HG03575 (cell line): ENCODE data around the gene RSPO3.

Source experiments
- ATAC-seq: cut with Tn5 transposase; IDR thresholded peaks from one replicate; pipeline ENCODE4 v1.9.1; 2021; ENCODE audit not compliant: unreplicated experiment, insufficient number of reproducible peaks, low FRiP score; ENCODE audit errors: extremely low read depth

Gene RSPO3

DNA sequence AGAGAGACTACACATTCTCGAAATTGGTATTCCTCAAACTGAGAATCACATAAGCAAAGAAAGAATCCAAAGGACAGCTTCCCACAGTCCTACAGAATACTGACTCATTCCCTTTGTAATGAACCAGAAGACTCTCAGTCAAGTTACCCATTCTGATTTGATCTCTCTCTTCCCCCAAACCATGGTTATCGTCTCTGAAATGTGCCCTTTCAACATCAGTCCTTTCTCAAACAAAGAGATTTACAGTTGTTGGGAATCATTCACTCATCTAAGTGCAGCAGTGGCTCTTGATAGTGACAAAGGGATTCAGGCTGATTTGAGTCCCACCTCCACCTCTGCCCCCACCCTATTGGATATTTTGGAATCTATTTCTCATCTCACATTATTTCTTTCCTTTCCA is 15.0 kb upstream of the RSPO3 start:
- no peak for ATAC-seq

DNA sequence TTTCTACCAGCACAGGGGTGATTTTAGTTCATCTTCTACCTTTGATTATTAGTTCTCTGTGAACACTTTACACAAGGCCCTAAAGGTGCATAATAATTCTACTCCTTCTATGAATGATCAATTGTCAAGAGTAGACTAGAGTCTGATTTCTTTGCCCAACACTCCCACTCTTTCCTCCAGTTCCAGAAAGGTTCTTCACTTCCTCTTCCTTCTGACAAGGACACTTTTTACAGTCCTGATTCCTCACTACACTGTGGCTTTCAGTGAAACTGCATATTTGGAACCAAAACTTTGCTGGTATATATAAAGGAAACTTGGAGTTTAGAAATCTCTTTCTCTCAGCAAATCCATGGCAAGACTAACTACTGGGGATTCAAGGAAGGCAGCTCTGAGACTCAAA is 10.6 kb upstream of the RSPO3 start:
- ATAC-seq = no peak

DNA sequence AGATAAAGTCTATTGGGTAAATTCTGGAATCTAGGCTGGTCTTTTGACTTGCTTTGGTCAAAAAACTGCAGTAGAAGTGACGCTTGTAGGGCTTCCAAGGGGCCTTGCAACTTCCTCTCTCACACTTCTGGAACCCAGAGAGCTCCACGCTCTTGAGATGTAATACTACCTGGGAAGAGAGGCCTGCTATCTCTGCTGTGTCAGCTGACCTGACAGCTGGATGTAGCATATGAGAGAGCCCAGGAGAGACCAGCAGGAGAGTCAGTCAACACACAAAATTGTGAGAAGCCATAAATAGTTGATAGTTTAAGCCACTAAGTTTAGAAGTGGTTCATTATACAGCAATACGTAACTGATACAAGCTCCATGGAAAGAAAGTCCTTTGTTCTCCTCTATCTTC is 7.8 kb upstream of the RSPO3 start:
- no peak for ATAC-seq

DNA sequence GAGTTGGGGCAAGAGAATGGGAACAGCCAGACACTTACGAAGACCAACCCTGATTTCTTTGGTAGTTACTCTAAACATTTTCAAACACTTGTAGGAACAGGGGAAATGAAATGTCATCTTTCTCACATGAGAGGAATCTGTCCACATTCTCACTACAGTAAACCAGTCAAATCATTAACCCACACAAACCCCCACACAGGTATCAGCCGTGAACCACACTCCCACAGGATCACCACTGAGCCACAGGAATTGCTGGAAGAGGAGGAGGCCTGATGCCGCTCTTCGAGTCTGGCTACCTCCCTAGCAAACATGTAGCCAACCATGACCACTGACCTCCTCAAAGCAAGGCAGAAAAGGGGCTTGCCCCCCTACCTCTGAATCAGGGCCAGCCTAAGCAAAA is 6.9 kb upstream of the RSPO3 start:
- ATAC-seq = no peak

DNA sequence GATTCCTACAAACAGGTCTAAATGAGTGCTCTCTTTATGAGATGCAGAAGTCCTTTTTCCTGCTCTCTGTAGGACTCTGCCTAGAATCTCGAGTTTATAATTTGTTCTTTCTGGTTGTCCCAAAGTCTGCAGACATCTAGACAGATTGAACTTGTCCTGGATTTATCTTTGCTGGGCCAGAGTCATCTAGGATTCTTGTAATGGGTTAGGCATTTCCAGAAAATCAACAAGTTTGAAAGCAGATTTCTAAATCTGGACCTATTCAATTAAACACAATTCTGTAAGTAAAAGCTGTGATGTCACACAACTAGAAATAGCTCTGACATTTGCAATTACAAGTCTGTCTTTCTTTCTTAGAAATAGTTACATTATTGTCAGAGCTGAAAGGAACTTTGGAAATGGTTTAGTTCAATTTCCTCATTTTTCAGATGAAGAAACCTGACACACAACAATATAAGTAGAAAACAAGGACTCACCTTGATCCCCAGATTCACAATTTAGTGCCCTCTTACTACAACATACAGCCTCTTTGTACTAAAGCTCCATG is 4.2 kb upstream of the RSPO3 start:
- no peak for ATAC-seq

DNA sequence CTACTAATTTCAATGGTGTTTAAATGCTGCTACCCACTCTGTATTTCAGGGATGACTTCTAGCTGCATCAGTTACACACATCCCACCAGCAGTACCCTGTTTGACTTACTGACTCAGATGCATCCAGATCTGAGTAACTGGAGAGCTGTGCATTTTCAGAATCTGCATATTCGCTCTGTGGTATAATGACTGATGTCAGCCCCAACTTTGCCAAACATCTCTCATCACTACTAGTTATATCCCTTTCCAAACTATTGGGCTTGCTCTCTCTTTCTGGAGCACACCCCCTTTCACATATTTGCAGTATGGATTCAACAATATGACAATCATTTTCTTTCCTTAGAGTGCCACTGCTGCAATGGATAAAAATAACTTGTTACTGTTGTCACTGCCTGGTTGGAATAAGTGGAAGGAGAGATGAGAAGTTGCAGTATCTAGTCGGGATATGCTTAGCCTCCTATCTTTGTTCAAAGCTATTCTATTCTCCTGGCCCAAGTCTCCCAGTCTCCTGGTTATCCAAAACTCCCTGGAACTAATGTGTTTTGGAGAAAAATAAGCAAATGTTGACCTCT is 3.3 kb upstream of the RSPO3 start:
- ATAC-seq = no peak

DNA sequence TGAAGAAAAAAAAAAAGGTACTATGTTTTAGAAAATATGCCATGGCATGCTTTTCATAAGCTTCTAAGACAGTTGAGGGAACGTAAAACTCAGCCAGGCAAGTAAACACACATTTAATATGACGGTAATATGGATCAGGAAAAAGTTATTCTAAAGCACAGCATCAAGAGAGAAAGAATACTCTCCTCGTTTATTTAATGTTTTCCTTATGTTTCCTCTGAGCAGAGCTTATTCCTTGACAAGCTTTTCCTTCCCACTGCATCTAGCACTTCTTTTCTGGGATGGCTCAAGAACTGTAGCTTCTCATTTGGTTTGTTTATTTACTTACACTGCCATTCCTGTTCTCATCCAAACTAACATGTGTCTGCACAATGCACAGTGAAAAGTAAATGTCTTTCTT is 2.7 kb upstream of the RSPO3 start:
- no peak for ATAC-seq

DNA sequence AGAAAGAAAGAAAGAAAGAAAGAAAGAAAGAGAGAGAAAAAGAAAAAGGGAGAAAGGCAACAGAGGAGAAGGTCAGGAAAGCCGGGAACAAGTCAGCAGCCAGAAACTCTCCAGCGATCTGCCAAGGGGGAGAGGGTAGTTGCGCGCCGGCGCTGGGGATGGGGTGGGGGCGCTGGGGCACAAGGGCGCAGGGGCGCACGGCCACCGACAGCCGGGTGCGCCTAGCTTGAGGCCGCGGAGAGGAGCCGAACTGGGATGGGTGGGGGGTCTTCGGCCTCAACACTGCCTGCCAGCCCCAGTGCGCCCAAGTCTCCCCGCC is 533 bp upstream of the RSPO3 start:
- ATAC-seq = no peak

DNA sequence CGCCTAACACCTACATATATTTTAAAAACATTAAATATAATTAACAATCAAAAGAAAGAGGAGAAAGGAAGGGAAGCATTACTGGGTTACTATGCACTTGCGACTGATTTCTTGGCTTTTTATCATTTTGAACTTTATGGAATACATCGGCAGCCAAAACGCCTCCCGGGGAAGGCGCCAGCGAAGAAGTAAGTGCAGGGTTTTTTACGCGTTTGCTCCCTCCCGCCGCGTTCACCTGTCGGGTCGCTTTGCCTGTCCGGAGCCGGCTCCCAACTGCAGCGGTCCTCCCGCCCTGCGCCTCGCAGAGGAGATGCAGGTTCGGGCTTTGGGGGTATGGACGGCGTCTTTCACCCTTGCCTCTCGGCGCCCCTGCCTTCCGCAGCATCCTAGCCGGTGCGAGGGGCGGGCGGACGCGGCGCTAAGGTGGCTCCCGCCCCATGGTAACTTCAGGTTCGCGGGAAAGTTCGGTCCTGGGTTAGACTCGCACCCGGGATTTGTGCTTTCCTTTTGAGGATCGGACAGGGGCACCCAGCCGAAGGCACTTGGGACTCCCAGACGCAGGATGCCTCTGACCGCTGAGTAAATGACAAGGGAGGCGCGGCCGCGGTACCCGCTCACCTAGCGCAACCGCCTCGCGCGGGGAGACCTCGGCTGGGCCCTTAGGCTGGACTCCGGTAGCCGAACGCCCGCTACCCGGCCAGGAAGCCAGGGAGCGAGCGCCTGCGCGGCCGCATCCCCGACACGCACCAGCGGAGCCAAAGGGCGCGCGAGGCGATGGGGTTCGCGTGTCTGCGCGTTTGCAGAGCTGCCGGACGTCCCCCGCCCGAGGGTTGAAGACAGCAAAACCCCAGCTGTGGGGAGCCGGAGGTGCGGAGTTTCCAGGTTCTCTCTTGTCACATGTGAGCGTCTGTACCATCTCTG is 891 bp downstream of the RSPO3 start:
- ATAC-seq = no peak

DNA sequence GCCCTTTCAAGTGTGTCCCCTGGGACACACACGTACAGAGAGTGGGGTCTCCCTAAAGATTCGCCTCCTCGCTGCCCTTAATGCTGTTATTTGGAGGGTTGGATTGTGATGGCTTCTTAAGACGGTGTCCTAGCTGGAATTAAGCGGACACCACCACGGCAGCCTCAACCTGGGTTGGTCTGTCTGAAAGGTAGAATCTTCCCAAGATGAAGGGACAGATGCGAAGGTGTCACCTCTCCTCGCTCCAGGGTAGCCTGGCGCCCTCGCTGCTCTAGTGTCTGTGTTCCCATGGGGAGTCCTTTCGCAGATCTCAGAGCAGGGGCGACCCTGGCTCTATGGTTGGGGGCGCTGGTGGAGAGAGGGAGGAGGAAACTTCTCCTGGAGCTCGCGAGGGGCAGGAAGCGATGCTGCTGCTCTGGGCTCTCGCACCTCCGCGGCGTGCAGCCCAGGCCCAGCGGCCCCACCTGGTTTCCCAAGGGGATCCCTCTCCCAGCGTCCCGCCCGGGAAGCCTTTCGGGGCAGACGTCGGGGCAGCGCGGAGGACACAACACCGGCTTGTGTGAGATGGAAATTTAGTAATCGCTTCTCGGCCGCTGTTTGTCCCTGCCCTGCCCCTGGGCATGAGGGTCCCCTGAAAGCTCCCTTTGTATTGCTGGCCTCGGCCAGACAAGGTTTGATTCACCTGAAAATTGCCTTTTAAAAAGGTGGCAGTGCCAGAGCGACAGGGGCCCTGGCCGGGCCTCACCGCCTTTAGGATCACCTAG is 1.7 kb downstream of the RSPO3 start:
- no peak for ATAC-seq

DNA sequence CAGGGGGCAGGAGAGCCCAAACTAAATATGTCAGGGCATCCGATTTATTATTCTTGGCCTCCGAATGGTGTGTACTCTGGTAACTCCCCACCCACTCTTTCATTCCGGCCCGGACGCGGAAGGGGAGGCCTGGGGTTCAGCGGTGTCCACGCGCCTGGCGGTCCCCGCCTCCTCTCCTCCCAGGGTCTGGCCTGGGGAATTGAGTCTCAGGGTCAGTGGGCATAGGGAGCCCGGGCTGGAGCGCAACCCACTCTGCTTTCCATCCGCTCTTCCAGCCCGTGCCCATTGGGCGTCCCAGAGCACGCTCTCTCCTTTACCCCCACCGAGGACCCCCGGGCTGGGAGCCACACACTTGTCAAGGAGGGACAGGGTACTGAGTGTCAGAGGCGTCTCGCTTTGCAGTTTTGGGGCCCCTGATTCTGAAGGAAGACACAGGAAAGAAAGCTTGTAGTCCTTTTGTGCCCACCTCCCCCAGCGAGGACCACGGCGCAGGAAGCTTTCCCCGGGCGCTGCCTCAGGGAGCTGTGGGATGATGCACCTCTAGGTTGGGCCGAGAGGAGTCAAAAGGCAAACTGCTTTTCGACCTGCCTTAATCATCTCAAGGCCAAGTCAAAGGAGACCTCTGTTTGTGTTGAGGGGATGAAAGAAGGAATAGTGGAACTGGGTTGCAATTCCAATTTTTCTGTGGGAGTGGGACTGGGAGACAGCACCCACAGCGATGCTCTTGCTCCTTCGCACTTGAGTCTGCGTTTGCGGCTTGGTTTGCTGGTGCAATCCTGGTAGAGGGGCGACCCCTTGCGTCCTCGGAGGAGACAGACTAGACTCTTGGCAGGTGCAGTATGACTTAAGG is 2.5 kb downstream of the RSPO3 start:
- ATAC-seq = peak; percentile 94

DNA sequence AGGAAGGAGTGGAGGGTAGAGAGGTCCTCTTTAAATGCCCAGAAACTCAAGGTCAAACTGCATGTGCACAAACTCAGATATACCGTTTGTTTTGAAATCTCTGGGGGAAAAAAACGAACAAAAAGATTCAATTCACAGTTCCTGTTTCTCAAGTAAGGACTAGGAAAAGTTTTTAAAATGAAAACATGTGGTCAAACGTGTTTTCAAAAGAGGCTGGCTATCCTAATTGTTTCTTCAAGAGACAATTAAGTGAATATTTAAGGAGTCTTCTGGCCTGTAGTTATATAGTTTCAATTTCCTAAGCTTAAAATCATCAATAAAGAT is 3.1 kb downstream of the RSPO3 start:
- ATAC-seq = no peak

DNA sequence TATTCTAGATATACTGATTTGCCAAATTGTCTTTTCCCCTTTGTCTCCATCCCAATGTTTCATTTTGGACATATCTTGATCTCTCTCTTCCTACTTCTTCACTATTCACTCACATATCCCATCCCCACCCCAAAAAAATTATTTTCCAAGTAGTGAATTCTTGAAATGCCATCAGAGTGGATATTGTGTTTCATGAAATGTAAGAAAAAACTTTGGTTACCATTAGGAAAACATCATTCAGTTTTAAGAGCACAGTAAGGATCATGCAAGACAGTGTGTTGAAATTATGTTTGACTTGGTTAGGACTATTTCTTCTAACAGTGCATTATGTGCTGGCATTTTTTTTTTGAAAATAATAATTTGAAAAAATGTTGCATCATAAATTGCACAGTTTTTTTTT is 5.7 kb downstream of the RSPO3 start:
- no peak for ATAC-seq

DNA sequence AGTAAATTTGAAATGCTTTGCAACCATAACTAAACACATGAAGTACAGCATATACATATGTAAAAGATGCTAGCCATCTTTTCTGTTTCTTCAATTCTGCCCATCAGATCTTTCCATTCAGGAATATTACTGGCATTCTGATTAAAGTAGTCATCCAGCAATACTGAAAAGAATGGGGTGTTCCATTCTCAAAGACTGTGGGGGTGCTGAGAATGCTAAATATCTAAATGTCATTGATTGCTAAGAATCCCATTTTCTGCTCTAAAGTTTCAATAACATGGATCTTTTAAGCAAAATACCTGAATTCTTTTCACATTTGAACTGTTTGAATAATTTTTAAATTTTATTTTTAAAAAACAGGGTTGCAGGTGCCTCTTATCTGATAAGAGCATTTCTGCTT is 6.2 kb downstream of the RSPO3 start:
- ATAC-seq = no peak

DNA sequence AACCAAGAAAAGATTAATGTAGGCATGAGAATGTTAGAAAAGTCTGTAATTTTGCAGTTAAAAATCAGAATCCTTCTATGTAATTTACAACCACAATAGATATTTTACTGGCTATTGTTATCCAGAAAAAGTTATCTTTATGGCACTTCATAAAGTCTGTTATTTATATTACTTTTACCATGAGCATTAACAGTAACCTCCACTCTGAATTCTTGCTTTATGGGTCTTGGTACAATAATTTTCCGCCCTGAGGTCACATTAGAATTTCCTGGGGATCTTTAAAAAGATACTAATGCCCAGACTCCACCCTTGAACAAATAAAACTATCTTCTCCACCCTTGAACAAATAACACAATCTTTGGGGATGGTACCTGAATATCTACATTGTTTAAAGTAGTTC is 9.6 kb downstream of the RSPO3 start:
- ATAC-seq = no peak

DNA sequence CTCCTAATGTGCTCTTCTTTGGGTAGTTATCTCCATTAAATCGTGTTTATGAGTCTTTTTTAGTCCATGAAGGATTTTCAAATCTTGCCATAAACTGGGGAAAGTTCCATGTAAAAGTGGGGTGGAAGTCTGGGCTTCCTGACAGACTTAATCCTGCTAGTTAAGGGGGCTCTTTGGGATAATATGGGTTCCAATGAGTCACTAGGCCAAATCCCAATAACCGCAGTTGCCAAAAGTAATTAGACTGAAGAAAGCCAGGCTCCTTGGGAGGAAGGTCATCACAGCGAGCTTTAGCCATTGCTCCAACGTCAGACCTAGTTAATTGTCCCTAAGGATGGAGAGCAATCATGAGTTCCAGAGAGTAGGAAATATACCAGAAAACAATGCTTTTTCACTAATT is 10.8 kb downstream of the RSPO3 start:
- ATAC-seq = no peak

DNA sequence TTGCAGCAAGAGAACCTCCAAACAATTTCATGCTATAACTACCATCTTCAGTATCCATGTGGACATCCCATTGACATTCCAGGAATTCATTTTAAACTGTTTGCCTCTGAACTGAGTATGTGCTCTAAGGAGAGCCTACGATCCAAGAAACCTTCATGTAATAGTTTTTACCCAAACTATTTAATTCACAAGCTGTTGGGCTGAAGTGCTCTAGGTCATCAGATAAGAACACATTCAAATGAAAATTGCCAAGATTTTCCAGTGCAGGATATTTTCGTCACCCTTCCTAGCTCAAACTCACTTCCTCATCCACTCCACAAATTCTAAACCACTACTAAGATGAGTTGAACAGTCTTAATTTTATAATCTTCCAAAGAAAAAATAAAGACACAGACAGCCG is 12.8 kb downstream of the RSPO3 start:
- ATAC-seq = no peak

DNA sequence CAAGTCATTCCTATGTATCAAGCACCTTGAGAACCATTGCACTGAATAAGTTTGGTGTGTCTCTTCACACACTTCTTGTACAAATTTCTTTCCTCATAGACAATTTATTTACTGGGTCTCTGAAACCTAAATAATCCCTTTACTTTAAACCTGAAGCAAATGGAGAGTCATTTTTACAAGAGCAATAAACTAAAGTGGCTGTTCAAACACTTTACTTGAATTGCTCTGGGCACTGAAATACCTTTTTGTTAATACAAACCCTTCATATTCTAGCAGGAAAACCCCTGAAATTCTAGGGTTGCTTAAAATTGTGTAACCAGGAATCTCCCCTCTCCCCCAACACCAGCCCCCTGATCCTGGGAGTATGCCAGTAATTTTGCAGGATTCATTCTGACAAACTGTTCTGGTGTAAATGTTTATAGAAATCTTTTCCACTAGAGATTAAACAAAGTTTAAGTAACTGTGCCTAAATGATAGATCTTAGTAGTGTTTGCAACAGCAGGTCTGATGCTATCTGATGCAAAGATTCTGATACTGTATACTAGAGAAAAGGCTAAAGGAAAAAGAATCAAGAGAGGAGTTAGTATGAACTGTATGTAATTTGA is 13.4 kb downstream of the RSPO3 start:
- no peak for ATAC-seq

DNA sequence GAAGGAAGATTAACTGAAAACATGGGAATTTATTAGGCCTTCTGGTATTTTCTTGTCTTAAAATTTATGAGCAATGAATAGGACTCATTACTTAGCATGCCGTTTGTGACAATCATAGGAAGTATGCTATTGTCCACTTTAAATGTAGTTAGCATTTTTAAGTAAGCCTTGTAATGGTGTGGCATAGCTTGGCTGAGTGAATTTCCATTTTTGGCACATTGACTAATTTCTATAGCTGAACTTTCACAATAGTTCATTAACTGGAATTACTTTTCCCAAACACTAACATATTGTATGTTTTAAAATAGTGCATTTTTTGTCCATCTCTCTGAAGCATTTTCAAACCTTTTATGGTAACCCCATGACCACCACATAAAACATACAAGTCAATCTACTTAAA is 15.7 kb downstream of the RSPO3 start:
- no peak for ATAC-seq
